Measurements from ENCODE around the gene PDHA1.

DNA sequence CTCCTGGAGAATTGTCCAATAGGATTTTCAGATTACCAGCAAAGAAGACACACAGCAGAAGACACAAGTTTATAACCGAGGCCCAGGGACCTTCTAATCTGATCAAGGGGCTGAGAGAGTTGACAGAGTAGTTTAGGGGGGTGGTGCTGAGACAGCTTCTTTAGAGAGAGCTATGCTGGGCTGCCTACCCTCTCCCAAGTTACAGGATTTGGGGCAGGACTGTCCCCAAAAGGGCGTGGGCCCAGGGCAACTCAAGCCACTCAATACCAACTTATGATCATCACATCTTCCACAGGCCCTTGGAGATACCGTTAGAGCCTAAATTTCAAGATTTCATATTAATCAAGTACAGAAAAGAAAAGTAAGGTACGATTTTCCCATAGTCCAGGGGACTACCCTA is 43.0 kb downstream of the PDHA1 start:
- TF ChIP-seq, protein P1, sequence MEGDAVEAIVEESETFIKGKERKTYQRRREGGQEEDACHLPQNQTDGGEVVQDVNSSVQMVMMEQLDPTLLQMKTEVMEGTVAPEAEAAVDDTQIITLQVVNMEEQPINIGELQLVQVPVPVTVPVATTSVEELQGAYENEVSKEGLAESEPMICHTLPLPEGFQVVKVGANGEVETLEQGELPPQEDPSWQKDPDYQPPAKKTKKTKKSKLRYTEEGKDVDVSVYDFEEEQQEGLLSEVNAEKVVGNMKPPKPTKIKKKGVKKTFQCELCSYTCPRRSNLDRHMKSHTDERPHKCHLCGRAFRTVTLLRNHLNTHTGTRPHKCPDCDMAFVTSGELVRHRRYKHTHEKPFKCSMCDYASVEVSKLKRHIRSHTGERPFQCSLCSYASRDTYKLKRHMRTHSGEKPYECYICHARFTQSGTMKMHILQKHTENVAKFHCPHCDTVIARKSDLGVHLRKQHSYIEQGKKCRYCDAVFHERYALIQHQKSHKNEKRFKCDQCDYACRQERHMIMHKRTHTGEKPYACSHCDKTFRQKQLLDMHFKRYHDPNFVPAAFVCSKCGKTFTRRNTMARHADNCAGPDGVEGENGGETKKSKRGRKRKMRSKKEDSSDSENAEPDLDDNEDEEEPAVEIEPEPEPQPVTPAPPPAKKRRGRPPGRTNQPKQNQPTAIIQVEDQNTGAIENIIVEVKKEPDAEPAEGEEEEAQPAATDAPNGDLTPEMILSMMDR (IDR thresholded peaks at IDR 0.05; ENCODE audit: low read length): no peak
- no peak for TF ChIP-seq EZH2 (IDR thresholded peaks at IDR 0.05; ENCODE audit: borderline replicate concordance, low read length)

All from OCI-LY1 (cell line).